NCI-H2227 (cell line): Measurements from ENCODE around the gene SORCS2.

ENCODE experiments used
- DNase-seq: peaks from one replicate; lab custom pipeline; 2025; ENCODE audit not compliant: unreplicated experiment; lab: John Stamatoyannopoulos, UW

SORCS2 gene

GRCh38 chr4:7422151-7422897 is 230.0 kb downstream of the SORCS2 start:
- no peak for DNase-seq

GRCh38 chr4:7422898-7423180 is 230.5 kb downstream of the SORCS2 start:
- no peak for DNase-seq

GRCh38 chr4:7423391-7423790 is 231.1 kb downstream of the SORCS2 start:
- DNase-seq, result no peak

GRCh38 chr4:7423801-7424552 is 231.6 kb downstream of the SORCS2 start:
- no peak for DNase-seq

GRCh38 chr4:7424553-7425111 is 232.3 kb downstream of the SORCS2 start:
- DNase-seq, result no peak

GRCh38 chr4:7425124-7425523 is 232.8 kb downstream of the SORCS2 start:
- no peak for DNase-seq

- no peak for DNase-seq
Observed at GRCh38 chr4:7425591-7426468, 233.5 kb downstream of the SORCS2 start.

GRCh38 chr4:7426525-7427171 is 234.3 kb downstream of the SORCS2 start:
- DNase-seq, result no peak

- DNase-seq, result no peak
Observed at GRCh38 chr4:7427361-7427760, 235.0 kb downstream of the SORCS2 start.

- no peak for DNase-seq
Observed at GRCh38 chr4:7427831-7428260, 235.5 kb downstream of the SORCS2 start.

GRCh38 chr4:7428261-7429068 is 236.1 kb downstream of the SORCS2 start:
- no peak for DNase-seq

- no peak for DNase-seq
Observed at GRCh38 chr4:7429069-7429416, 236.7 kb downstream of the SORCS2 start.

GRCh38 chr4:7429601-7430078 is 237.3 kb downstream of the SORCS2 start:
- DNase-seq, result no peak

- no peak for DNase-seq
Observed at GRCh38 chr4:7430368-7430964, 238.1 kb downstream of the SORCS2 start.

- no peak for DNase-seq
Observed at GRCh38 chr4:7430965-7431695, 238.8 kb downstream of the SORCS2 start.

GRCh38 chr4:7431696-7432530 is 239.6 kb downstream of the SORCS2 start:
- no peak for DNase-seq

GRCh38 chr4:7432531-7433375 is 240.4 kb downstream of the SORCS2 start:
- DNase-seq, result no peak
